Ishikawa (cell line): Measurements from ENCODE around the gene LEMD3.

Experiments
- CEBPB ChIP-seq: IDR thresholded peaks from 2 replicates; pipeline ENCODE4 v1.6.1; 2012
- CREB1 ChIP-seq: IDR thresholded peaks from 2 replicates; pipeline ENCODE4 v1.6.1; 2012; ENCODE audit warnings: low read depth
- EGR1 ChIP-seq: IDR thresholded peaks from 2 replicates; pipeline ENCODE4 v1.6.1; 2012
- EP300 ChIP-seq: IDR thresholded peaks from 2 replicates; pipeline ENCODE4 v1.6.1; 2012; ENCODE audit warnings: borderline replicate concordance
- FOXM1 ChIP-seq: IDR thresholded peaks from 2 replicates; pipeline ENCODE4 v1.6.1; 2012; ENCODE audit warnings: low read depth, borderline replicate concordance
- NFIC ChIP-seq: IDR thresholded peaks from 2 replicates; pipeline ENCODE4 v1.6.1; 2012
- RAD21 ChIP-seq: IDR thresholded peaks from 2 replicates; pipeline ENCODE4 v1.6.1; 2012; ENCODE audit warnings: low read depth
- REST ChIP-seq: IDR thresholded peaks from 2 replicates; pipeline ENCODE4 v1.6.1; 2012; ENCODE audit warnings: low read depth, mild to moderate bottlenecking
- TAF1 ChIP-seq: IDR thresholded peaks from 2 replicates; pipeline ENCODE4 v1.6.1; 2012; ENCODE audit warnings: low read depth, mild to moderate bottlenecking
- TCF12 ChIP-seq: IDR thresholded peaks from 2 replicates; pipeline ENCODE4 v1.6.1; 2012; ENCODE audit warnings: low read depth
- TEAD4 ChIP-seq: IDR thresholded peaks from 2 replicates; pipeline ENCODE4 v1.6.1; 2012
- YY1 ChIP-seq: IDR thresholded peaks from 2 replicates; pipeline ENCODE4 v1.6.1; 2012; ENCODE audit warnings: low read depth
- ZBTB7A ChIP-seq: IDR thresholded peaks from 2 replicates; pipeline ENCODE4 v1.6.1; 2012; ENCODE audit warnings: low read depth
- TF ChIP-seq, protein P1 (sequence below): IDR thresholded peaks from 2 replicates; pipeline ENCODE4 v1.6.1; 2012
- TF ChIP-seq, protein P2 (sequence below): IDR thresholded peaks from 2 replicates; pipeline ENCODE4 v1.6.1; 2012

The LEMD3 gene

DNA sequence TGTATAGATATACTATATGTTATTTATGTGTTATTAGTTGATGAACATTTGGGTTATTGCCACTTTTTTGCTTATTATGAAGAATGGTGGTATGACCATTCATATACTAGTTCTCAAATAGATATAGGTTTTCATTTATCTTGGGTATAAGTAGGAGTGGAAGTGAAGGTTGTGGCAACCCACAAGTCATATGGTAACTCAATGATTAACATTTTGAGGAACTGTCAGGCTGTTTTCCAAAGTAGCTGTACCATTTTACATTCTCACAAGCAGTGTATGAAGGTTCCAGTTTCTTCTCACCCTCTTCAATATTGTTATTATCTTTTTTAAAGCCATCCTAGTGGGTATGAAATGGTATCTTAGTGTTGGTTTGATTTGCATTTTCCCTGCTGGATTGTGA lies 90.1 kb downstream of the LEMD3 start:
- no peak for TF ChIP-seq FOXM1
- TF ChIP-seq EGR1: no peak
- TF ChIP-seq RAD21: no peak
- TF ChIP-seq ZBTB7A: no peak
- TF ChIP-seq NFIC: no peak
- no peak for TF ChIP-seq REST

DNA sequence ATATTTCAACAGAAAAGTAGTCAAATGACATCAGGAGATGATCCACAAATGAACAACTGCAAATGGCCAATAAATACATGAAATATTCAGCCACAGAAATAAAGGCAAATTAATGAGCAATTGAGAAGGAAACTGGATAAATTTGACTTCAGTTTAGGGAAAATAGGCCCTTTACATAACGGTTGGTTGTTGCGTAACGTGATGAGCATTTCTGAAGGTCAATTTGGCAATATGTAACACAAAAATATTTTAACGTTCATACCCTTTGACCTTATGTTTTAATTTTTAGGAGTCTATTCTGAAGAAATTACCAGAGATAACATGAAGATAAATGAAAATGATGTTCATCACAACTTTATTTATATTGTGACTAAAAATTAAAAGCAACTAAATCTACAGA lies 94.4 kb downstream of the LEMD3 start:
- peak; percentile 17; the same call in 1 of the 2 replicates for TF ChIP-seq CEBPB
- no peak for TF ChIP-seq NFIC
- TF ChIP-seq ZBTB7A: no peak
- TF ChIP-seq, protein P1, sequence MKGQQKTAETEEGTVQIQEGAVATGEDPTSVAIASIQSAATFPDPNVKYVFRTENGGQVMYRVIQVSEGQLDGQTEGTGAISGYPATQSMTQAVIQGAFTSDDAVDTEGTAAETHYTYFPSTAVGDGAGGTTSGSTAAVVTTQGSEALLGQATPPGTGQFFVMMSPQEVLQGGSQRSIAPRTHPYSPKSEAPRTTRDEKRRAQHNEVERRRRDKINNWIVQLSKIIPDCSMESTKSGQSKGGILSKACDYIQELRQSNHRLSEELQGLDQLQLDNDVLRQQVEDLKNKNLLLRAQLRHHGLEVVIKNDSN: no peak
- TF ChIP-seq, protein P2, sequence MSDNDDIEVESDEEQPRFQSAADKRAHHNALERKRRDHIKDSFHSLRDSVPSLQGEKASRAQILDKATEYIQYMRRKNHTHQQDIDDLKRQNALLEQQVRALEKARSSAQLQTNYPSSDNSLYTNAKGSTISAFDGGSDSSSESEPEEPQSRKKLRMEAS: no peak
- TF ChIP-seq REST: no peak
- TF ChIP-seq TCF12: no peak

GRCh38 chr12:65266408-65266807 lies 97.0 kb downstream of the LEMD3 start:
- TF ChIP-seq ZBTB7A (no peak), EGR1 (no peak), TEAD4 (no peak), TAF1 (no peak)

- TF ChIP-seq NFIC (no peak), RAD21 (no peak), REST (no peak), EGR1 (no peak), CEBPB (no peak), TEAD4 (no peak), CREB1 (no peak), TCF12 (no peak), FOXM1 (no peak), EP300 (no peak), TAF1 (no peak), YY1 (no peak), ZBTB7A (no peak)
- TF ChIP-seq, protein P2: no peak
- TF ChIP-seq, protein P1: no peak
These were observed 100.2 kb downstream of the LEMD3 start for GRCh38 chr12:65269603-65270002.

DNA sequence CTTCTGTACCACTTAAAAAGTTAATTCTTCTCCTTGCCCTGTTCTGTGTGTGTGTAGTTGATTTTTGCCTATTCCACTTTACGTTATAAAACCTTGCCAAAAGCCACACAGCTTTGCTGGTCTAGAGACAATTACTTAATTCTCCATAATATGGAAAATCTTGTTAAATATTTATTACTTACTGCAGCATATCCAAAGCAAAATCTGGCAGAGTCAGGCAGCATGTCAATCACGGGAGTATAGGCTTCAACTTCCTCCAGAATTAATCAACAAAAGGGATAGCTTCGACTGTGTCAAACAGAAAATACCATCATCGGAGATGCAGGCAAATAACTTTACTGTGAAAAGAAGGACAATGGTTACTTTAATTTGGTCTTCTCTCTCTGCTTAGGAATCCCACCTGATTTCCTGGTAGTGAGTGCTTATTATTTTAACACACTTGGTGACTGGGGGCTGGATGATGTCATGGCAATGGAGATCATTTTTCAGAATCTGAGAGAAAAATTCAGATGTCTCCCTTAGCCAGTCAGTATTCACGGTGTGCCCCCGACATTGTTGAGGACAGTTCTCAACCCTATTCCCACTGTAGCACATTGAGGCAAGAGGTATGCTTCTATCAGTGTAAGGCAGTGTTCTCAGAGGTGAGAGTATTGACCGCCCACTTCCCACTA lies 105.4 kb downstream of the LEMD3 start:
- TF ChIP-seq REST (no peak), TEAD4 (no peak), EGR1 (no peak), TCF12 (no peak)
- TF ChIP-seq, protein P1: no peak
